GM10266 (cell line): Measurements from ENCODE around the gene RAP1GAP2.

Experiments
- DNase-seq: peaks from one replicate; pipeline ENCODE4 v3.0.0; 2012; ENCODE audit errors: extremely low spot score
- CTCF ChIP-seq: IDR thresholded peaks from 2 replicates; pipeline ENCODE4 v1.5.1; 2012; ENCODE audit warnings: mild to moderate bottlenecking, low read depth; ENCODE audit not compliant: control insufficient read depth, insufficient read depth; ENCODE audit errors: missing control alignments

Gene RAP1GAP2

GRCh38 chr17:2898255-2898926 lies 102.2 kb downstream of the RAP1GAP2 start:
- DNase-seq = no peak
- no peak for TF ChIP-seq CTCF

- no peak for DNase-seq
These were observed 103.7 kb downstream of the RAP1GAP2 start for GRCh38 chr17:2899906-2900305.

GRCh38 chr17:2900842-2901241 lies 104.6 kb downstream of the RAP1GAP2 start:
- DNase-seq = no peak
- no peak for TF ChIP-seq CTCF

More at GRCh38 chr17:2899906-2900305, 103.7 kb downstream of the RAP1GAP2 start:
- TF ChIP-seq CTCF = no peak

GRCh38 chr17:2901582-2901981 lies 105.3 kb downstream of the RAP1GAP2 start:
- TF ChIP-seq CTCF = no peak
- DNase-seq = no peak

GRCh38 chr17:2902546-2902945 lies 106.3 kb downstream of the RAP1GAP2 start:
- no peak for DNase-seq
- no peak for TF ChIP-seq CTCF

- DNase-seq = no peak
- no peak for TF ChIP-seq CTCF
These were observed 107.1 kb downstream of the RAP1GAP2 start for GRCh38 chr17:2903193-2903974.

- no peak for TF ChIP-seq CTCF
- DNase-seq = no peak
These were observed 107.9 kb downstream of the RAP1GAP2 start for GRCh38 chr17:2904135-2904534.
